ENCODE data around the gene KIRREL2. TPM values are rescaled to one million over a fixed set of nuclear protein-coding genes. Genes with fewer than 3 reads are reported as not detected.

Gene KIRREL2
- total RNA-seq, 5 donors from 2014 or later (not counting 1 experiment from before 2014, with no cell fraction given): 0.16 to 0.28 (median 0.25) TPM

DNA sequence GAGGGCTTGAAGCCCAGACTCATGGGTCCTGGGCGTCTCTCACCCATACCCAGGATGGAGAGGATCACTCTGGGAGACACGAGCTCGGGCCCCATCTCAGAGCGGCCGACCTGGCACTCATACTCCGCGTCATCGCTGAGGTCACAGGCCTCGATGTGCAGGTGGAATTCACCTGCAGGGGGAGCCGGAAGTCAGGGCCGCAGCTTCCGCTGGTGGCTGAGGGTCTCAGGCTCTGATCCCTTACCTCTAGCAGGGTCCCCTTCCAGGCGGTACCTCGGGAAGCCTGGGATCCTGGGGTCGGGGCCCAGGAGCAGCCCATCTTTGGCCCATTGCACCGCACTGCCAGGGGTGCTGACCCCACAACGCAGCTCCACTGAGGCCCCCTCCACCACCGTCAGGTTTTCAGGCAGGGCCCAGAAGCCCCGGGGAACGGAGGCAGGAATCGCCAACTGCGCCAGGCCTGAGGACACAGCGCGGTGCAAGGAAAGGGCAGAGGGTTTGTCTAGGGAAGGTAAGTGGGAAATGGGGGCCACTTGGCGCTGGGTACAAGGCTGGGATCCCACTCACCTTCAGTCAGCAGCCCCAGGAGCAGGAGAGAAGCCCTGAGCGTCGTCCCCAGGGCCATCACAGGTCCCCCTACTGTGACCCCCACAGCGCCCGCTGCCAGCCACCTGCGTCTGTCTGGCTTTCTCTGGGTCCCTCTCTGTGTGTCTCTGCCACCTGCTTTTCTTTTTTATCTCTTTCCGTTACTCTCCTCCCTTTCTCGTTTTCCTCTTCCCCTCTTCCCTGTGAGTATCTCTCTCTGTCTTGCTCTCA lies 5.3 kb upstream of the KIRREL2 start:
- peak in 3 of 4 experiments; percentile 37 to 61 (median 37) for ATAC-seq (replicated peaks in 1 of 4)
- Mint-ChIP-seq H3K36me3 (no peaks in the 10 kb centered on the region), H3K4me1 (peaks cover 4 to 10% (median 6%) of the 10 kb centered on the region in 3 donors), H3K9me3 (no peaks in the 10 kb centered on the region), H3K27me3 (peaks cover 47 to 68% of the 10 kb centered on the region in 2 donors), H3K27ac (no peak overlapping the region), H3K4me3 (no peak overlapping the region)
- H3K9me3 ChIP-seq: no peaks in the 10 kb centered on the region
- no peaks in the 10 kb centered on the region for H3K36me3 ChIP-seq (ENCODE audit: control insufficient read depth in 2 of 2, extremely low read depth in 1 of 2, insufficient read depth in 1 of 2, low read length in 1 of 2)
- DNase-seq: peak in 13 of 35 experiments; percentile 15 to 51 (median 28)
- no peak overlapping the region for H3K4me3 ChIP-seq (ENCODE audit: control insufficient read depth in 1 of 2, extremely low read depth in 1 of 2, low read length in 1 of 2)
- POLR2A ChIA-PET: no interaction called here
- peaks cover 6 to 86% of the 10 kb centered on the region in 2 experiments for H3K27me3 ChIP-seq (replicated peaks in 1 of 2; ENCODE audit: control insufficient read depth in 2 of 2, extremely low read depth in 1 of 2, insufficient read depth in 2 of 2, low read length in 1 of 2)
- H3K4me1 ChIP-seq (ENCODE audit: control insufficient read depth in 1 of 2, extremely low read depth in 1 of 2, insufficient read depth in 2 of 2, low read length in 2 of 2): peaks cover 0 to 18% of the 10 kb centered on the region in 2 experiments
- CTCF ChIA-PET: no interaction called here
- H3K27ac ChIP-seq (ENCODE audit: low read length): no peak overlapping the region
- WGBS (ENCODE audit: insufficient coverage): 37% methylated on average over 24 of the region's 32 CpGs

DNA sequence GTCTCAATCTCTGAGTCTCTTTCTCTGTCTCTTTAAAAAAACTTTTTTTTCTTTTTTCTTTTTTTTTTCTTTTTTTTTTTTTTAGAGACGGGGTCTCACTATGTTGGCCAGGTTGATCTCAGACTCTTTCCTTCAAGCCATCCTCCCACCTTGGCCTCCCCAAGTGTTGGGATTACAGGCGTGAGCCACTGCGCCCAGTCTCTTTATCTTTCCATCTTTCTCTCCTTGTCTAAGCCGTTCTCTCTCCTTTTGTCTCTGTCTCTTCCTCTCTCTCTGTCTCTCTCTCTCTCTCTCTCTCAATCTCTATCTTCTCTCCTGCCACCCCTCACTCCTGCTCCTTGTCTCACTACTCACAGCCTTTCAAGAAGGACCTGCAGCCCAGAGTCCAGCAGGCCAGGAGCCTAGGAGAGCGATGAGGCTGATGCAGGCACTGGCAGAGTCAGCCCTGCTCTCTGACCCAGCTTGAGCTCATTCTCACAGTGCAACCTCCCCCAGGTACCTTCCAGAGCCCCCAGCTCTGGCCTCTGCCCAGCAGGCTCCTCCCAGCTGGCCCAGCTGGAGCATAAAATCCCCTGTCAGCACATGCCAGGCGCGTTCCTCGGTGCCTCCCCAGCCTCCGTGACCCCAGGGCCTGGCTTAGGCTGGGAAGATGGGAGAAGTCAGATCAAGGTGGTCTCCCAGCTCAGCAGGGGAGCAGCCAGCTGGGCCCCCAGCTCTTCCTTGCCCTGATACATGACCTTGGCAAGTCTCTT lies 4.5 kb upstream of the KIRREL2 start, which contains the start of gene NPHS1:
Gene NPHS1 (minus strand): TSS at position 476 of the 752 bp plus-strand sequence. CDS start 667 bp downstream, outside the sequence.
- H3K27ac Mint-ChIP-seq: peak within 1 kb of the TSS in 1 of 2 donors; percentile 28
- peaks cover 0 to 26% of the 10 kb centered on the region in 2 experiments for H3K4me1 ChIP-seq (ENCODE audit: control insufficient read depth in 1 of 2, extremely low read depth in 1 of 2, insufficient read depth in 2 of 2, low read length in 2 of 2)
- 78% methylated on average over 5 of the region's 9 CpGs for WGBS (ENCODE audit: insufficient coverage)
- ATAC-seq (replicated peaks in 1 of 4): no peak
- H3K27me3 ChIP-seq (replicated peaks in 1 of 2; ENCODE audit: control insufficient read depth in 2 of 2, extremely low read depth in 1 of 2, insufficient read depth in 2 of 2, low read length in 1 of 2): peaks cover 5 to 92% of the 10 kb centered on the region in 2 experiments
- H3K4me1 Mint-ChIP-seq: peaks cover 3 to 10% (median 6%) of the 10 kb centered on the region in 3 donors
- H3K9me3 Mint-ChIP-seq: no peaks in the 10 kb centered on the region
- no peak within 1 kb of the TSS for H3K4me3 ChIP-seq (ENCODE audit: control insufficient read depth in 1 of 2, extremely low read depth in 1 of 2, low read length in 1 of 2)
- peaks cover 43 to 65% of the 10 kb centered on the region in 2 donors for H3K27me3 Mint-ChIP-seq
- no peak within 1 kb of the TSS for H3K4me3 Mint-ChIP-seq
- no peaks in the 10 kb centered on the region for H3K36me3 ChIP-seq (ENCODE audit: control insufficient read depth in 2 of 2, extremely low read depth in 1 of 2, insufficient read depth in 1 of 2, low read length in 1 of 2)
- no peak within 1 kb of the TSS for H3K27ac ChIP-seq (ENCODE audit: low read length)
- CTCF ChIA-PET: interaction anchor here in 1 of 2 donors (0.6 kb wide), 1 partner anchor 124 kb away, joined by 3 read pairs; no protein-coding TSS in a partner anchor
- H3K9me3 ChIP-seq: no peaks in the 10 kb centered on the region
- DNase-seq: no peak
- H3K36me3 Mint-ChIP-seq: no peaks in the 10 kb centered on the region
- POLR2A ChIA-PET: no interaction called here

DNA sequence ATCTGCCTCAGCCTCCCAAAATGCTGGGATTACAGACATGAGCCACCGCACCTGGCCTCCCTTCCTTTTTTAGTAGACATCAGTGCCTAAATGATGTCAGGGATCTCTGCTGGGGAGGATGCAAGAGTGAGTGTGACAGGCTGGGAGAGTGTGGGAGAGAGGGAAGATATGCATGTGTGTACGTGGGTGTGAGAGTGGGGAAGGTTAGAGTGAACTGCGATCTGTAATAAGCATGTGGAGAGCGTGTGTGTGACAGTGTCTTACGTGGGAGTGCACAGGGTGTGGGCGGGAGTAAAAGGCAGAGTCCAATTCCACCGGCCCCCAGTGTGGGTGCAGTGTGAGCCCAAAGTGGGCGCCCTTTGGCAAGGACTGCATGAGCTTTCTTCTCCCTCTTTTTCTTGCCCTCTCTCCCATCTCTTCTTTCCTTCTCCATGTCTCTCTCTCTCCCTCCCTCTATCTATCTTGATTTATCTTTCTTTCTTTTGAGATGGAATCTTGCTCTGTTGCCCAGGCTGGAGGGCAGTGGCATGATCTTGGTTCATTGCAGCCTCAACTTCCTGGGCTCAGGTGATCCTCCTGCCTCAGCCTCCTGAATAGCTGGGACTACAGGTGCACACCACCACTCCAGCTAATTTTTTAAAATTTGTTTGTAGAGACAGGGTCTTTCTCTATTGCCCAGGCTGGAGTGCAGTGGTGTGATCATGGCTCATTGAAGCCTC lies 3.5 kb upstream of the KIRREL2 start:
- H3K9me3 ChIP-seq: no peaks in the 10 kb centered on the region
- no peak for DNase-seq
- WGBS (ENCODE audit: insufficient coverage): 59% methylated on average over 4 of the region's 8 CpGs
- no peak overlapping the region for H3K4me3 Mint-ChIP-seq
- peaks cover 9 to 10% (median 9%) of the 10 kb centered on the region in 3 donors for H3K4me1 Mint-ChIP-seq
- H3K36me3 ChIP-seq (ENCODE audit: control insufficient read depth in 2 of 2, extremely low read depth in 1 of 2, insufficient read depth in 1 of 2, low read length in 1 of 2): no peaks in the 10 kb centered on the region
- H3K27ac Mint-ChIP-seq: no peak overlapping the region
- H3K27ac ChIP-seq (ENCODE audit: low read length): no peak overlapping the region
- ChIA-PET POLR2A (no interaction called here), CTCF (no interaction called here)
- H3K4me3 ChIP-seq (ENCODE audit: control insufficient read depth in 1 of 2, extremely low read depth in 1 of 2, low read length in 1 of 2): no peak overlapping the region
- ATAC-seq (replicated peaks in 1 of 4): no peak
- peaks cover 5 to 90% of the 10 kb centered on the region in 2 experiments for H3K27me3 ChIP-seq (replicated peaks in 1 of 2; ENCODE audit: control insufficient read depth in 2 of 2, extremely low read depth in 1 of 2, insufficient read depth in 2 of 2, low read length in 1 of 2)
- H3K9me3 Mint-ChIP-seq: no peaks in the 10 kb centered on the region
- H3K27me3 Mint-ChIP-seq: peaks cover 43 to 61% of the 10 kb centered on the region in 2 donors
- peaks cover 0 to 28% of the 10 kb centered on the region in 2 experiments for H3K4me1 ChIP-seq (ENCODE audit: control insufficient read depth in 1 of 2, extremely low read depth in 1 of 2, insufficient read depth in 2 of 2, low read length in 2 of 2)
- H3K36me3 Mint-ChIP-seq: no peaks in the 10 kb centered on the region

DNA sequence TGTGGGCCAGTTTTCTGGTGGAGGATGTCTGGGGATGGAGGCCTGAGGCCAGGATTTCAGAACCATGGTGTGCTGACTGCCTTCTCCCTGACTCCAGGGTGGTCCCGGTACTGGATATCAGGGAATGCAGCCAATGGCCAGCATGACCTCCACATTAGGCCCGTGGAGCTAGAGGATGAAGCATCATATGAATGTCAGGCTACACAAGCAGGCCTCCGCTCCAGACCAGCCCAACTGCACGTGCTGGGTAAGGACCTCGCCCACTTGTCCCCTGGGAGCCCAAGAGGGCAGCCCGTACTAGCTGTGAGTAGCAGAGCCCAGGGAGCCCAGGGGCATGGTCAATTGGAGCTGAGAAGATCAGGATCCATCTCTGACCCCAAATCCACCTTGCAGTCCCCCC lies 1.6 kb downstream of the KIRREL2 start:
- H3K27ac Mint-ChIP-seq: no peak overlapping the region

DNA sequence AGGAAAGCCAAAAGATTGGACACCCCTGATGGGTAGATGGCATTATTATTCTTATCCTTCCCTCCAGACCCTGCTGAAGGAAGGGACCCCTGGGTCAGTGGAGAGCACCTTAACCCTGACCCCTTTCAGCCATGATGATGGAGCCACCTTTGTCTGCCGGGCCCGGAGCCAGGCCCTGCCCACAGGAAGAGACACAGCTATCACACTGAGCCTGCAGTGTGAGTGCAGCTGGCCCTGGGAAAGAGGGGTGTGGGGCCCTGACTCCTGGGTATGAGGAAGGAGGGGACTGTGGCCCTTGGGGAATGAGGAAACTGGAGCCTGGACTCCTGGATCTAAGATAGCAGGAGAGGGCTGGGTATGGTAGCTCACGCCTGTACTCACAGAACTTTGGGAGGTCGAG lies 2.7 kb downstream of the KIRREL2 start:
- WGBS (ENCODE audit: insufficient coverage): no CpG with 5 or more reads among the region's 4 CpGs
- Mint-ChIP-seq H3K4me1 (peaks cover 5 to 12% (median 12%) of the 10 kb centered on the region in 3 donors), H3K36me3 (no peaks in the 10 kb centered on the region), H3K27ac (no peak overlapping the region), H3K9me3 (no peaks in the 10 kb centered on the region), H3K27me3 (peaks cover 36 to 69% of the 10 kb centered on the region in 2 donors), H3K4me3 (no peak overlapping the region)
- POLR2A ChIA-PET: no interaction called here
- no peaks in the 10 kb centered on the region for H3K9me3 ChIP-seq
- CTCF ChIA-PET: no interaction called here
- no peak overlapping the region for H3K4me3 ChIP-seq (ENCODE audit: control insufficient read depth in 1 of 2, extremely low read depth in 1 of 2, low read length in 1 of 2)
- peaks cover 8 to 82% of the 10 kb centered on the region in 2 experiments for H3K27me3 ChIP-seq (replicated peaks in 1 of 2; ENCODE audit: control insufficient read depth in 2 of 2, extremely low read depth in 1 of 2, insufficient read depth in 2 of 2, low read length in 1 of 2)
- H3K36me3 ChIP-seq (ENCODE audit: control insufficient read depth in 2 of 2, extremely low read depth in 1 of 2, insufficient read depth in 1 of 2, low read length in 1 of 2): no peaks in the 10 kb centered on the region
- H3K27ac ChIP-seq (ENCODE audit: low read length): no peak overlapping the region
- H3K4me1 ChIP-seq (ENCODE audit: control insufficient read depth in 1 of 2, extremely low read depth in 1 of 2, insufficient read depth in 2 of 2, low read length in 2 of 2): peaks cover 0 to 25% of the 10 kb centered on the region in 2 experiments
- DNase-seq: no peak
- ATAC-seq (replicated peaks in 1 of 4): no peak

More for the DNA sequence above, 1.6 kb downstream of the KIRREL2 start:
- H3K4me3 Mint-ChIP-seq: peak overlapping the region in 2 of 3 donors; percentile 46 to 77
- ATAC-seq (replicated peaks in 1 of 4) (no peak), DNase-seq (no peak)
- POLR2A ChIA-PET: interaction anchor here in 1 of 2 donors (0.7 kb wide), 1 partner anchor 357 kb away, joined by 5 read pairs; no protein-coding TSS in a partner anchor
- H3K27ac ChIP-seq (ENCODE audit: low read length): no peak overlapping the region
- H3K27me3 Mint-ChIP-seq: peaks cover 39 to 72% of the 10 kb centered on the region in 2 donors
- WGBS (ENCODE audit: insufficient coverage): 90% methylated on average over 6 of the region's 6 CpGs
- H3K4me1 ChIP-seq (ENCODE audit: control insufficient read depth in 1 of 2, extremely low read depth in 1 of 2, insufficient read depth in 2 of 2, low read length in 2 of 2): peaks cover 0 to 25% of the 10 kb centered on the region in 2 experiments
- H3K4me1 Mint-ChIP-seq: peaks cover 5 to 12% (median 12%) of the 10 kb centered on the region in 3 donors
- CTCF ChIA-PET: no interaction called here
- H3K9me3 Mint-ChIP-seq: no peaks in the 10 kb centered on the region
- H3K9me3 ChIP-seq: no peaks in the 10 kb centered on the region
- H3K36me3 ChIP-seq (ENCODE audit: control insufficient read depth in 2 of 2, extremely low read depth in 1 of 2, insufficient read depth in 1 of 2, low read length in 1 of 2): no peaks in the 10 kb centered on the region
- peaks cover 8 to 89% of the 10 kb centered on the region in 2 experiments for H3K27me3 ChIP-seq (replicated peaks in 1 of 2; ENCODE audit: control insufficient read depth in 2 of 2, extremely low read depth in 1 of 2, insufficient read depth in 2 of 2, low read length in 1 of 2)
- H3K4me3 ChIP-seq (ENCODE audit: control insufficient read depth in 1 of 2, extremely low read depth in 1 of 2, low read length in 1 of 2): no peak overlapping the region
- H3K36me3 Mint-ChIP-seq: no peaks in the 10 kb centered on the region

DNA sequence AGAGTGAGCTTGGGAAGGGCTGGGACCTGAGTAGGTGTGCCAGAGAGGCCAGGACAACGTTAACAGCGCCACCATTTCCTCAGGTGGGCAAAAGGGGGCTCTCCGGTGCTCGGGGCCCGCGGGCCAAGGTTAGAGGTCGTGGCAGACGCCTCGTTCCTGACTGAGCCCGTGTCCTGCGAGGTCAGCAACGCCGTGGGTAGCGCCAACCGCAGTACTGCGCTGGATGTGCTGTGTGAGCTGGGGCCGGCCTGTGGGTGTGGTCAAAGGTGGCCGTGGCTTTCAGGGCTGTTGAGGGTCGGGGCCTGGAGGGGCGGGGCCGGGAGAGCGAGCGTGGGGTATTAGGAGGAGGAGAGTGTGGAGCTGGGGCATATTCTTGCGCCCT lies 3.7 kb downstream of the KIRREL2 start:
- Mint-ChIP-seq H3K27ac (no peak overlapping the region), H3K36me3 (no peaks in the 10 kb centered on the region), H3K4me3 (no peak overlapping the region), H3K27me3 (peaks cover 33 to 69% of the 10 kb centered on the region in 2 donors), H3K9me3 (no peaks in the 10 kb centered on the region), H3K4me1 (peaks cover 5 to 12% (median 12%) of the 10 kb centered on the region in 3 donors)
- H3K27me3 ChIP-seq (replicated peaks in 1 of 2; ENCODE audit: control insufficient read depth in 2 of 2, extremely low read depth in 1 of 2, insufficient read depth in 2 of 2, low read length in 1 of 2): peaks cover 8 to 79% of the 10 kb centered on the region in 2 experiments
- ATAC-seq (replicated peaks in 1 of 4) (no peak), DNase-seq (no peak)
- CTCF ChIA-PET: no interaction called here
- WGBS (ENCODE audit: insufficient coverage): 20% methylated on average over 24 of the region's 24 CpGs
- no peak overlapping the region for H3K4me3 ChIP-seq (ENCODE audit: control insufficient read depth in 1 of 2, extremely low read depth in 1 of 2, low read length in 1 of 2)
- H3K27ac ChIP-seq (ENCODE audit: low read length): no peak overlapping the region
- H3K4me1 ChIP-seq (ENCODE audit: control insufficient read depth in 1 of 2, extremely low read depth in 1 of 2, insufficient read depth in 2 of 2, low read length in 2 of 2): peaks cover 0 to 25% of the 10 kb centered on the region in 2 experiments
- H3K36me3 ChIP-seq (ENCODE audit: control insufficient read depth in 2 of 2, extremely low read depth in 1 of 2, insufficient read depth in 1 of 2, low read length in 1 of 2): no peaks in the 10 kb centered on the region
- H3K9me3 ChIP-seq: no peaks in the 10 kb centered on the region
- POLR2A ChIA-PET: no interaction called here
